PC-3 (cell line): Measurements from ENCODE around the gene NATD1.

ENCODE experiments used
- EZH2phosphoT487 ChIP-seq: fragments of 300-600 bp; sonication (generic); IDR thresholded peaks from 2 replicates; pipeline ENCODE4 v1.6.1; 2018; ENCODE audit warnings: mild to moderate bottlenecking, antibody characterized with exemption, low read length, borderline replicate concordance
- TF ChIP-seq, protein P1 (sequence below): fragments of 300-600 bp; sonication (generic); conservative IDR thresholded peaks from 2 replicates; pipeline ENCODE4 v1.5.1; 2017; ENCODE audit warnings: antibody characterized with exemption, low read depth, mild to moderate bottlenecking, low read length

DNA sequence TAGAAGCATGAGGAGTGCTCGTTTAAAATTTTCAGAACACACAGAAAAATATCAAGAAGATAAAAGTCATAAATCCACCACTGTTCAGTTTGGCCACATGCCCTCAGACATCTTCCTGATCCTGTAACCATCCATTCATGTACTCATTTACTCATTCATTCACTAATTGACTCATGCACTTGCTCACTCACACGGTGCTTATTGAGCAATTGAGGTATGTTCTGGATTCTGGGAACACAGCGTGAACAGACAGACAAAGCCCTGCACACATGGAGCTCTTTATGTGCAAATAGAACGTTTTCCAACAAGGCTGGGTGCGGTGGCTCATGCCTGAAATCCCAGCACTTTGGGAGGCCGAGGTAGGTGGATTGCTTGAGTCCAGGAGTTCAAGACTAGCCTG is 10.2 kb upstream of the NATD1 start:
- no peak for TF ChIP-seq EZH2phosphoT487
- TF ChIP-seq, protein P1, sequence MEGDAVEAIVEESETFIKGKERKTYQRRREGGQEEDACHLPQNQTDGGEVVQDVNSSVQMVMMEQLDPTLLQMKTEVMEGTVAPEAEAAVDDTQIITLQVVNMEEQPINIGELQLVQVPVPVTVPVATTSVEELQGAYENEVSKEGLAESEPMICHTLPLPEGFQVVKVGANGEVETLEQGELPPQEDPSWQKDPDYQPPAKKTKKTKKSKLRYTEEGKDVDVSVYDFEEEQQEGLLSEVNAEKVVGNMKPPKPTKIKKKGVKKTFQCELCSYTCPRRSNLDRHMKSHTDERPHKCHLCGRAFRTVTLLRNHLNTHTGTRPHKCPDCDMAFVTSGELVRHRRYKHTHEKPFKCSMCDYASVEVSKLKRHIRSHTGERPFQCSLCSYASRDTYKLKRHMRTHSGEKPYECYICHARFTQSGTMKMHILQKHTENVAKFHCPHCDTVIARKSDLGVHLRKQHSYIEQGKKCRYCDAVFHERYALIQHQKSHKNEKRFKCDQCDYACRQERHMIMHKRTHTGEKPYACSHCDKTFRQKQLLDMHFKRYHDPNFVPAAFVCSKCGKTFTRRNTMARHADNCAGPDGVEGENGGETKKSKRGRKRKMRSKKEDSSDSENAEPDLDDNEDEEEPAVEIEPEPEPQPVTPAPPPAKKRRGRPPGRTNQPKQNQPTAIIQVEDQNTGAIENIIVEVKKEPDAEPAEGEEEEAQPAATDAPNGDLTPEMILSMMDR: no peak
